Calu3 (cell line): ENCODE results near the gene OCA2. TPM values are rescaled to one million over a fixed set of nuclear protein-coding genes. Genes with fewer than 3 reads are reported as not detected.
"Not testable (repeated sequence)": the region's sequence is repeated elsewhere in the genome, so short reads cannot be mapped to it uniquely, and the experiment has no call there.

Experiments
- BruUV-seq: library from RNA; stranded (reverse); fragments of 400-500 nt; replicated peaks from 2 replicates; lab custom pipeline; 2021; lab: Mats Ljungman, UMichigan
- CTCF ChIA-PET: fragments of 300-600 bp; sonication (Branson Sonifier 250); formaldehyde crosslinking; loops from one replicate; lab custom pipeline; 2022; ENCODE audit warnings: antibody characterized with exemption; lab: Charles Lee
- DNase-seq: peaks from one replicate; pipeline ENCODE4 v3.0.0; 2022
- H3K27ac Mint-ChIP-seq: one replicate; pipeline ENCODE4 v1.8.0; 2022; ENCODE audit warnings: mixed read lengths; ENCODE audit not compliant: unreplicated experiment
- H3K27me3 Mint-ChIP-seq: one replicate; pipeline ENCODE4 v1.8.0; 2022; ENCODE audit warnings: mixed read lengths; ENCODE audit not compliant: unreplicated experiment
- H3K36me3 Mint-ChIP-seq: one replicate; pipeline ENCODE4 v1.8.0; 2022; ENCODE audit warnings: mild to moderate bottlenecking, moderate library complexity, mixed read lengths; ENCODE audit not compliant: insufficient read depth, unreplicated experiment
- H3K4me1 Mint-ChIP-seq: one replicate; pipeline ENCODE4 v1.8.0; 2022; ENCODE audit warnings: mild to moderate bottlenecking, low read depth, mixed read lengths; ENCODE audit not compliant: unreplicated experiment
- H3K4me3 Mint-ChIP-seq: one replicate; pipeline ENCODE4 v1.8.0; 2022; ENCODE audit warnings: mild to moderate bottlenecking, low read depth, moderate library complexity, mixed read lengths; ENCODE audit not compliant: unreplicated experiment
- H3K9me3 Mint-ChIP-seq: one replicate; pipeline ENCODE4 v1.8.0; 2022; ENCODE audit warnings: low read depth, mixed read lengths; ENCODE audit not compliant: unreplicated experiment
- intact Hi-C: fragments of 100-400 bp; cut with micrococcal nuclease; formaldehyde crosslinking; loops from one replicate; pipeline ENCODE4 v1.10.0; 2022; ENCODE audit not compliant: unreplicated experiment
- total RNA-seq: library from RNA; stranded (reverse); gene quantifications from 2 replicates; pipeline ENCODE4 v1.2.3, GENCODE V29; 2022
- TF ChIP-seq, protein P1 (sequence below): fragments of 200-600 bp; IDR thresholded peaks from one replicate; pipeline ENCODE4 v1.8.0; 2022; ENCODE audit warnings: antibody characterized with exemption; ENCODE audit not compliant: unreplicated experiment

The OCA2 gene
- total RNA-seq, 1 experiment from 2014 or later, result not detected

DNA sequence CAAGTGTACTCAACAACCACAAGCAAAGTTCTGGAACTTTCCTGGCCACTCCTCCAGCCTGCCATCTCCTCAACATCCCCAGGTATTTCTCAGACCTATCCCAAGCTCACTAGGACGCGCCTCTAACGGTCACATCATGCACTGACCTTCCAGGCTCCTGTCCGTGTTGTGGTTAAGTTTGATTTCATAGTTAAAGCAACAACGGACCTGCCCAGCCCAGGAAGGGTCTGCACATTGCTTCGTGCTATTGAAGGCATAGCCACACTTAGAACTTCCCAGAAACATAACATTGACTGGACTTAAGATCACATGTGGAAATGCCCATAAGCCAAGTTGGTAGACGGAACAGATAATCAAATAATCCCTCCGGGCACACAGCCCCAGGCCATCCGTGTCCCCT is 85.1 kb downstream of the OCA2 start:
- H3K4me1 Mint-ChIP-seq, result no peaks in the 10 kb centered on the region
- H3K27me3 Mint-ChIP-seq, result no peaks in the 10 kb centered on the region
- CTCF ChIA-PET, result no interaction called here
- TF ChIP-seq, protein P1, sequence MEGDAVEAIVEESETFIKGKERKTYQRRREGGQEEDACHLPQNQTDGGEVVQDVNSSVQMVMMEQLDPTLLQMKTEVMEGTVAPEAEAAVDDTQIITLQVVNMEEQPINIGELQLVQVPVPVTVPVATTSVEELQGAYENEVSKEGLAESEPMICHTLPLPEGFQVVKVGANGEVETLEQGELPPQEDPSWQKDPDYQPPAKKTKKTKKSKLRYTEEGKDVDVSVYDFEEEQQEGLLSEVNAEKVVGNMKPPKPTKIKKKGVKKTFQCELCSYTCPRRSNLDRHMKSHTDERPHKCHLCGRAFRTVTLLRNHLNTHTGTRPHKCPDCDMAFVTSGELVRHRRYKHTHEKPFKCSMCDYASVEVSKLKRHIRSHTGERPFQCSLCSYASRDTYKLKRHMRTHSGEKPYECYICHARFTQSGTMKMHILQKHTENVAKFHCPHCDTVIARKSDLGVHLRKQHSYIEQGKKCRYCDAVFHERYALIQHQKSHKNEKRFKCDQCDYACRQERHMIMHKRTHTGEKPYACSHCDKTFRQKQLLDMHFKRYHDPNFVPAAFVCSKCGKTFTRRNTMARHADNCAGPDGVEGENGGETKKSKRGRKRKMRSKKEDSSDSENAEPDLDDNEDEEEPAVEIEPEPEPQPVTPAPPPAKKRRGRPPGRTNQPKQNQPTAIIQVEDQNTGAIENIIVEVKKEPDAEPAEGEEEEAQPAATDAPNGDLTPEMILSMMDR, result no peak
- no TSS peak for BruUV-seq
- intact Hi-C loops, result no loop called here
- no peak for DNase-seq
- H3K27ac Mint-ChIP-seq, result no peak overlapping the region
- no peaks in the 10 kb centered on the region for H3K36me3 Mint-ChIP-seq
- H3K9me3 Mint-ChIP-seq, result peaks cover 3% of the 10 kb centered on the region
- no peak overlapping the region for H3K4me3 Mint-ChIP-seq

DNA sequence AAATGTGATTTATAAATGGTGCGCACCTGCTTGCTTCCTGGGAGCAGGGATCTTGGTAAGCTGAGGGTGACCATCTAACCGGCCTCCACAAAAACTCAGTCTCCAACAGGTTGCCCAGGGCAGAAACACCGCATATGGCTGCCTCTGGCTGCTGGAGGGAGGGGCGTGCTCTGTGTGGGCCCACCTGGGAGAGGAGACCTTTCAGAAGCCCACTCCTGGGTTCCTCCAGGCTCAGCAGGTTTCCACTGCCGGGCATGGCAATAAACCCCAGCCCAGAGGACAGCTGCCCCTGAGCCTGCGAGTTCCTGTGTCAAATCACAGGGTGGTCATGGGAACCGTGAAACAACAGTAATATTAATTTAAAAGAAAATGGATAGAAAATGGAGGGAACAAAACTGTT is 85.6 kb downstream of the OCA2 start:
- Mint-ChIP-seq H3K27ac (no peak overlapping the region), H3K4me3 (no peak overlapping the region), H3K27me3 (no peaks in the 10 kb centered on the region), H3K4me1 (no peaks in the 10 kb centered on the region), H3K9me3 (peaks cover 1% of the 10 kb centered on the region), H3K36me3 (no peaks in the 10 kb centered on the region)
- BruUV-seq, result no TSS peak
- intact Hi-C loops, result no loop called here
- TF ChIP-seq, protein P1, result no peak
- no peak for DNase-seq
- CTCF ChIA-PET, result no interaction called here

DNA sequence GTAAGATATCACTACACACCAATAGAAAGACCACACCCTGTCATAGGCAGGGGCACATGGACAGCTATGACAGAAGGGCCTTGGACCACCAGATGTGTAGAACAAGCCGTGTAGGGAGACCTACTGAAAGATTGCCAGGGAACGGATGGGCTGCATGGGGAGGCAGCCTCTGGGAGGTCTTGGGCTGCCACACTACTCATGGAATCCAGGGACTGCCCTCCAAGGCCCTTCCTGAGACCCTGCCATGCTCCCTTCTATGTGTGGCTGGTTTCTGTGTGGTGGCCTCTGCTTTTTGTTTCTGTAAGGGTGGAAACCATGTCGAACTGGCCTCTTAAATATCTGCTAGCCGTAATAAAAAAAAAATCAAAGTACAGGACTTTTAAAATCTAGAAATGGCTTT is 86.9 kb downstream of the OCA2 start:
- no peak for DNase-seq

DNA sequence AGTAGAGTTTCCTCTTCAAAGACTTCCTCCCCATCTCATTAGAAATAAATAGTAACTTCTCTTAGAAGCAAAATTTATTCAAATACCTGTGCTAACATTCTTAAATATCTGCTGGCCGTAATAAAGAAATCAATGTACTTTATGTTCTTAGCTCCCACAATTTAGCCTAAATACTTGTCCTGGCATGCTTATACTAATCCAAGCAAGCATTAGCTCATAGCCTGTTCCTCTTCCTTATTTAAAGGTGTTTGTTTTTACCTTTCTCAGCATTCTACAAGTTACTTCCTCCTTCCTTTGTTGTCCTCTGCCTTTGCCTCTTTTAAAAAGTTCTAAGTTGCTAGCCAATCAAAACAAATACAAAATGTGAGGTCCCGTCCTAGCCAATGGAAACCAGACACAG is 90.9 kb downstream of the OCA2 start:
- H3K9me3 Mint-ChIP-seq, intact Hi-C loops, H3K27me3 Mint-ChIP-seq, DNase-seq, CTCF ChIA-PET, H3K4me1 Mint-ChIP-seq, BruUV-seq, H3K36me3 Mint-ChIP-seq, H3K27ac Mint-ChIP-seq, H3K4me3 Mint-ChIP-seq: not testable (repeated sequence)

More for the DNA sequence above, 86.9 kb downstream of the OCA2 start:
- TF ChIP-seq, protein P1, result no peak
- CTCF ChIA-PET, result no interaction called here
- no peaks in the 10 kb centered on the region for H3K36me3 Mint-ChIP-seq
- H3K4me1 Mint-ChIP-seq, result no peaks in the 10 kb centered on the region
- H3K4me3 Mint-ChIP-seq, result no peak overlapping the region
- no peak overlapping the region for H3K27ac Mint-ChIP-seq
- intact Hi-C loops, result no loop called here
- no peaks in the 10 kb centered on the region for H3K9me3 Mint-ChIP-seq
- no peaks in the 10 kb centered on the region for H3K27me3 Mint-ChIP-seq
- BruUV-seq, result no TSS peak

DNA sequence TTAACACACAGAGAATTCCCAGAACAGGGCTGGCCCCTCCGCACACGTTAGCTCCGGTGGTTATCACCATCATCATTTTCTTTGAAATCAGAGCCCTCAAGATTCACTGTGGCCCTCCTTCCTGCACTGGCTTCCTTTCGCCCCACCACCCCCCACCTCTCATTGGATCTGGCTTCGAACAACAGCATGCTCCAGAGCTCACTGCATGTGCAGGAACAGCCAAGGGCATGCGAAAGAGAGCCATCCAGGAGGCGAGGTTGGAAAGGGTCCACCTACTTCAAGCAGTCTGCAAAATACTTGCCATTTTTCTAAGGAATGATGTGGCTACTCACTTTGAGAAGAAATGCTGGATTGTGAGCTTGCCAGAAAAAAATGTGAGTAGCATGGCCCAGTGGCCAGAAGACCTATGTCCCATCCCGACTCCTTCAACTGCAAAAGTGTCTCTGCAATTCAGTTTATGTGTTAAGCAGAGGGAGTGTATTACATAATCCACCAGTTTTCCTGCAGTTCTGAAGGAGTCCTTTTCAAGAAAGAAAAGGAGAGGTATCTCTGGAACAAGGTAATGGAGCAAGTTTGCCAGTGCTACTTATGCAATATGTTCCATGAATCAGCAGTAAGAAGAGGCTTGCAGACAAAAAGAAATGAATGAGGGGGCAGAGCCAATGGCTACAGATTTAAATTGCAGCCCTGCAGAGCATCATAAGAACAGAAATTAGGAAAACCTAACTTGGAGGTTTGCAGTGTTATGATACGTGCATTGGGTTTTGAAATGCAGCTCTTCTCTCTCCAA is 92.8 kb downstream of the OCA2 start:
- Mint-ChIP-seq H3K27me3 (no peaks in the 10 kb centered on the region), H3K27ac (no peak overlapping the region), H3K4me3 (no peak overlapping the region), H3K9me3 (peaks cover 6% of the 10 kb centered on the region), H3K4me1 (no peaks in the 10 kb centered on the region), H3K36me3 (no peaks in the 10 kb centered on the region)
- CTCF ChIA-PET, result no interaction called here
- TF ChIP-seq, protein P1, result no peak
- no TSS peak for BruUV-seq
- no peak for DNase-seq
- intact Hi-C loops, result no loop called here
